Stimulated activated CD4-positive, alpha-beta T cell treated with anti-CD3 and anti-CD28 coated beads, Interleukin-1b, Interleukin-23, amount 100 ng/mL, for 4 hours (primary cell): Measurements from ENCODE around the gene CPVL.

ENCODE experiments used
- DNase-seq, 2 donors: peaks; one replicate each; pipeline ENCODE4 v3.0.0-alpha.2; 2020; ENCODE audit warnings: low read depth in 2 of 2

Gene CPVL

DNA sequence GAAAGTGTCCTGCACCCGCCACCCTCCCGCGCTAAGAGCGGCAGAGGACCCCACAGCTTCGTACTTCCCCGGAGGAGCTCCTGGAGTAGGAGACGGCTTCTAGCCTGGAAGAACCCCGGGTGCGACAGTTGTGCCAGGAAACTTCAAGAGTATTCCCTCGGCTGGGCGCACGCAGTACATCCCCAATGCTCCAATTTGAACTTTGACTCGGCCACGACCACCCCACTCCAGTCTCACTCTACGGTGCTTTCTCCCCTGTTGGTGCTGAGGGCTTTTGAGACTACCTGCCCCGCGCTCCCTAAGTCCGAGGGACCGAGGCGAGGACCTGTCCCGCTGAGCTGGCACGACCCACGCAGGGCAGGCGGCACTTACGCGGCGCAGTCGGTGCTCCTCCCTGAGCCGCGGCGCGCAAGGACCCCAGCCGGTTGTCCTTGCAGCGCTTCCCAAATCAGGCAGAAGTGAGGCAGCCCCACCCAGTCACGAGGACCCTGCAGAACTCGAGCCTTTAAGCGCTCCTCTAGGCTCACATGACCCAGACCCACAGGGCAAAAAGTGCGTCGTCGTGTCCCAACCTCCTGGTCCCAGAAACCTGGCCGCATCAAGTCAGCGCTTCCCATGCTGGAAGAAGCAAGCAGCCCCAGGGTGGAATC, at the start of gene CPVL:
TSS of gene CPVL (minus strand) at position 481 of the 650 bp plus-strand sequence. CDS start 25,476 bp downstream, outside the sequence.
- DNase-seq, result no peak

- DNase-seq, result peak; percentile 12 to 31
Measured at GRCh38 chr7:29194594-29195427, 48.5 kb upstream of the CPVL start, which contains the start of gene CHN2. TSS of gene CHN2 (plus strand) at chr7:29194775.

DNA sequence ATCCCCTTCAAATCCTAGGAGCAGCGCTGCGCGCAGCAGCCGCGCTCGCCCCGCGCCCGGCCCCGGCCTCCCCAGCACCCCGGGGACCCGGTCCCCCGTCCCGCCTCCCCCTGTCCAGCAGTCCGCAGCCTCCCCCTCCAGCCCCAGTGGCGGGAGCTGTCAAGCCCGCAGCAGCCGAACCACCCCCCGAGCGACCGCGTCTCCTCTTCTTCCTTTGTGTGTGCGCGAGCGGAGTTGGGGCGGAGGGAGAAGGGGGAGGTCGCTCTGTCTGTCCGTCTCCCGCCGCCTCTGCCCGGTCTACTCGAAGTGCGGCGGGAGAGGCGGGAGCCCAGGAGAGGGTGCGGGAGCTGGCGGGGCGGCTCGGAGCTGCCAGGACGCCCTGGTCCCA, 47.9 kb upstream of the CPVL start:
- DNase-seq, result no peak

- no peak for DNase-seq
Measured at GRCh38 chr7:29193316-29194205, 47.2 kb upstream of the CPVL start.

- DNase-seq, result no peak
Measured at GRCh38 chr7:29192811-29193210, 46.5 kb upstream of the CPVL start.

- DNase-seq, result no peak
Measured at GRCh38 chr7:29192323-29192722, 46.0 kb upstream of the CPVL start.

DNA sequence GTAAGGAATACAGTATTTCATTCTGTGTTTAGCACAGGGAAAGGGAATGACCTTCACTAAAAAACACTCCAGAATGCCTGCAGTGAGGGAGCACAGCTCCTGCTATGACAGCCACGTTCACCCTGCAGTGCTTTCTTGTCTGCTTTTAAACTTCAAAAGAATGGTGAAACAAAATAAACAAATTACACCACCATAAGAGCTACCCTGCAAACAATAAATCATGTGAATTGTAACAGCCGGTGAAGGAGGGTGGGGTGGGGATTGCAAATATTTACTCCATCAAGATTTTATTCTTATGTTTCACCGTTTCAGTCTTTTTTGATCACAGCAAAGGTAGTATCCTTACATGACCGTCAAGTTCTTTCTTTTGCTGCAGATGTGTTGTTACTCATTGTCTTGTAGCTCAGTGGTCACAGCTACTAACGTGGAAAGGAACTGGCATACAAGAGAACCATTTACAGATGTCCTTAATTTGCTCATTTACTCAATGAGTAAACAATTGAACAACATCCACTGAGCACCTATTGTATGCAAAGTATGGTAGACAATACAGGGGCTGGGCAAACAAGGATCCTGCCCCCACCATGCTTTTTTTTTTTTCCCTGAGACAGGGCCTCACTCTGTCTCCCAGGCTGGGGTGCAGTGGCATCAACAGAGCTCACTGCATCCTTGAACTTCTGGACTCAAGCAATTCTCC, 44.2 kb upstream of the CPVL start:
- no peak for DNase-seq

GRCh38 chr7:29189743-29190201, 43.4 kb upstream of the CPVL start:
- peak; percentile 28 to 32 for DNase-seq

- DNase-seq, result no peak
Measured at GRCh38 chr7:29185613-29186012, 39.3 kb upstream of the CPVL start.

DNA sequence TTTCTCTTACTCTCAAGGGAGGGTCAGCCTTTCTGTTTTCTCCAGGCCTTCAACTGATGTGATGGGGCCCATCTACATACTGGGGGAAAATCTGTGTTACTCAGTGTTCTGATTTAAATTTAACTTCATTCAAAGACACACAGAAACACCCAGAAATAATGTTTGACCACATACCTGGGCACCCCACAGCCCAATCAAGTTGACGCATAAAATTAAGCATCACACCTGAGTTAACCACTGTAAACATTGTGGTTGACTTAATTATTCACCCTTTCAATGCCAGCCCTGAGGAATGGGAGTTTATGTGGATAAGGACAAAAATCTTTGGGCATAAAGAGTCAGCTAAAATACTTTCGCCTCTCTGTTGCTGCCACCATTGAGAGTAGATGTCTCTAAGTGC, 38.3 kb upstream of the CPVL start:
- no peak for DNase-seq

- no peak for DNase-seq
Measured at GRCh38 chr7:29179115-29179514, 32.8 kb upstream of the CPVL start.

GRCh38 chr7:29177963-29178600, 31.7 kb upstream of the CPVL start:
- DNase-seq, result no peak

DNA sequence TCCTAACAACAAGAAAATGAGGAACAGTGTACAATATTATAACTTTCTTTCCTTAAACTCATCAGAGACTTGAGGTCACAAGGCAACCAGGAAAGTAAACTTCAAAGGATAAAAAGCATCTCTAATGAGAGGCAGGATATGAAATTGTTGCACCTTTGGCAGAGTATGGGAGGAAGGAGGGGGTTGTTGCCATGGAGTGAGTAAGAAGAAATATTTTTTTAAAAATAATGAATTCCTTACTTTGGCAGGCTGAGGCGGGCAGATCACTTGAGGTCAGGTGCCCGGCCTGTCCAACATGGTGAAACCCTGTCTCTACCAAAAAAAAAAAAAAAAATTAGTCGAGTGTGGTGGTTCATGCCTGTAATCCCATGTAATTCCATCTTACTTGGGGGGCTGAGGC, 27.1 kb upstream of the CPVL start:
- no peak for DNase-seq

DNA sequence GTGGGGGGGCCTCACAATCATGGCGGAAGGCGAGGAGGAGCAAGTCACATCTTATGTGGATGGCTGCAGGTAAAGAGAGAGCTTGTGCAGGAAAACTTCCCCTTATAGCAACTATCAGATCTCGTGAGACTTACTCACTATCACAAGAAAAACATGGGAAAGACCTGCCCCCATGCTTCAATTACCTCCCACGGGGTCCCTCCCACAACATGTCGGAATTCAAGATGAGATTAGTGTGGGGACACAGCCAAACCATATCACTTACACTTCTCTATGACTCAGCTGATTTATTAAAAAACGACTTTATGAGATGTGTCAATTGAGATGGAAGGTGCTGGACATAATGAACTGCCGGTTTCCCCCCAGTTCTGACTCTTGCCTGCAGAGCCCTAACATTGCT, 24.4 kb upstream of the CPVL start:
- DNase-seq, result no peak

DNA sequence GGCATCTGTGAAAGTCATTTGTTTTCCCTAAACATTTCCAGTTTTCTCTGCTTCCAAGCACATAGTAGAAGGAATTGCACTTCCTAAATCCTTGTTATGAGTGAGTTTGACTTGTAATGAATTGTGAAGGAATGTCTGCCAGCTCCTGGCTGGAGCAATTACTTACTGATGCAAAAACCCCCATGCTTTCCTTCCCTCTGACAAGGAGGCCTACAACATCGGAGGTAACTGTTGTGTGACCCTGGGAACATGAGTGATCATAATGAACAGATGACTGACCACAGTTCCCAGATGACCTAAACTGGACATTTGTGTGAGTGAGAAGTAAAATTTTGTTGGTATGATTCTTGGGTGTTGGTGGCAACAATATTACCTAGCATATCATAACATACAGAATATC, 21.4 kb upstream of the CPVL start:
- no peak for DNase-seq

DNA sequence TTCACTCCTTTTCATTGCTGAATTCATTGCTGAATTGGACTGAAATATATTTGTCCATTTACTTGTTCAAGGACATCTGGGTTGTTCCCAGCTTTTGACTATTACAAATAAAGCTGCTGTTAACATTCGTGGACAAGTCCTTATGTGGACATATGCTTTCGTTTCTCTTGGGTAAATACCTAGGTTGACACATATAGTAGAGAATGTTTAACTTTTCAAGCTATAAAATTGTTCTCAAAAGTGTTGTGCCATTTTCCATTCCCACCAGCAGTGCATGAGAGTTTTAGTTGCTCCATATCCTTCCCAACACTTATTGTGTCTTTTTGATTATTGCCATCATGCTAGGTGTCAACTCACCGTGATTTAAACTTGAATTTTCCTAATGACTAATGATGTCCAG, 17.5 kb upstream of the CPVL start:
- DNase-seq, result no peak

DNA sequence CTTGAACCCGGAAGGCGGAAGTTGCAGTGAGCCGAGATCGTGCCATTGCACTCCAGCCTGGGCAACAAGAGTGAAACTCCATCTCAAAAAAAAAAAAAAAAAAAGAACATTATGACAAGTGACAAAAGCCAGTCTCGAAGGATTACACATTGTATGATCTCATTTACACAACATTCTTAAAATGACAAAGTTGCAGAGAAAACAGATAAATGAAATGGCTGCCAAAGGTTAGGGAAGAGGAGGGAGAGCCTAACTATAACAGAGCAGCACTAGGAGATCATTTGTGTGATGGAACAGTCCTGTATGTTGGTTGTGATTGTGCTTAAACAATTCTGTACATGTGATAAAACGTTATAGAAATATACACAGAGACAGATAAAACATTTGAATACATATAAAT, 16.2 kb upstream of the CPVL start:
- DNase-seq, result no peak

- no peak for DNase-seq
Measured at GRCh38 chr7:29161231-29161630, 14.9 kb upstream of the CPVL start.

DNA sequence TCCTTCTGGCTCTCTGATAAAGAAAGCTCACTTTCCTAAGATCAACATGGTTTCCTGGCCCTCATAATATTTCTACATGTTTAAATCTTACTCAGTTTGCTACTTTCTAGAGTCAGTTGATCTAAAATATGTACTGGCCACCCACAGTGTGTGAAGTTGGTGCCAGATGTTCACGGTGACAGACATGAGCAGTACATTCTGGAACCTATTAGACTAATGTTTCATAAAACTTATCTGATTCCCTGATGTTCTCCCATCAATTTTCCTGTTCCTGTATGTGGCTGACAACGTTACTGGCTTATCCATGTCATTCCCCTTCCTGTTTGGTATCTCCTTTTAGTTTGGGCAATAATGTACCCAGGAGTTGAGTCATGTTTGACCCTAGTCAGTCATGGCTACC, 13.7 kb upstream of the CPVL start:
- no peak for DNase-seq

DNA sequence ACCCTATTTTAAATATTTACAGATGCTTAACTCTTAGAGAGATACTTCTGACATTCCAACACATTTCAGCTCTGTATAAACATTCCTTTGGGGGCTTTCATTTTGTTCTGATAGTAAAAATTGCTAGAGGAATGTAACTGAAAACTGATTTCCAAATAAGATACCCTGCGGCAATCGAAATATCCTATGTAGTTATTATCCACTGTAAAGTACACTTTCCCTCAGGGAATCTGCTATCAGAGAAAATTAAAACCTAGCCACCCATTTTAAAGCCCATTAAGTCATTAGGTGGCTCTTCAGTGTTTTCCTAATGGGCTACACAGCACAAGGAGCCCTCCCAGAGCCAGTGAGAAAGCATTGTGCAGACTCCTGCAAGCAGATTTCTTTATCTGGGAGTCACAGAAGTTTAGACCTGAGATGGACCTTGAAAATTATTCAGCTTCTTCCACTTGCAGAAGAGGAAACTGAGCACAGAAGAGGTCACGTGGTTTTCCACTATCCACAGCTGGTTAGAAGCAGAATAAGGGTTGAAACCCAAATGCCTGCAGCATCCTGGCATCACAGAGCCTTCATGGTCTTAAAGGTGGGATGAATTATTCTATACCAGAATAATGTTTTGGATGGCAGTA, 12.6 kb upstream of the CPVL start:
- no peak for DNase-seq
